Mesangial cell (primary cell): ENCODE results near the gene MSANTD1. TPM values are rescaled to one million over a fixed set of nuclear protein-coding genes. Genes with fewer than 3 reads are reported as not detected.

ENCODE experiments used
- total RNA-seq: library from RNA; depleted of rRNA; stranded (reverse); fragments of >200 nt; gene quantifications from 2 replicates; pipeline ENCODE4 v1.2.3, GENCODE V29; 2015

Gene MSANTD1
- total RNA-seq, result 0.16 and 0.25 TPM in 2 replicates

GRCh38 chr4:3248811-3249661, at the start of gene MSANTD1:
Gene MSANTD1, plus strand, starts transcription at chr4:3249159. Its CDS starts 64 bp downstream, at chr4:3249223.

GRCh38 chr4:3292571-3293400, 43.8 kb downstream of the MSANTD1 start, which contains the start of gene RGS12:
Gene RGS12, plus strand, starts transcription at chr4:3293021. Its CDS starts 23,150 bp downstream, at chr4:3316171.

Other genes with a start within 250 kb of the MSANTD1 start
- not detected in 2 replicates for gene HTT-AS, start 174.6 kb upstream of the MSANTD1 start, total RNA-seq
- 40.2 and 45.5 TPM in 2 replicates for gene HTT, start 174.5 kb upstream of the MSANTD1 start, total RNA-seq
- gene RGS12, start 43.9 kb downstream of the MSANTD1 start, total RNA-seq, result 14.3 and 15.6 TPM in 2 replicates
- not detected in 2 replicates for gene HGFAC, start 192.8 kb downstream of the MSANTD1 start, total RNA-seq
- 1.5 and 8.6 TPM in 2 replicates for gene DOK7, start 214.1 kb downstream of the MSANTD1 start, total RNA-seq